Upper lobe of right lung (tissue), 1 donor: Measurements from ENCODE around the gene DNMT1. TPM values are rescaled to one million over a fixed set of nuclear protein-coding genes. Genes with fewer than 3 reads are reported as not detected.

Source experiments
- ATAC-seq: fragments of 200-7000 bp; cut with Tn5 transposase; one replicate; pipeline ENCODE4 v1.9.1; 2020; ENCODE audit warnings: mild to moderate bottlenecking, moderate library complexity
- DNase-seq: peaks from one replicate; pipeline ENCODE4 v3.0.0-alpha.2; 2020
- H3K27ac ChIP-seq: fragments of 200-600 bp; one replicate; pipeline ENCODE4 v1.8.0; 2022
- H3K27me3 ChIP-seq: fragments of 200-600 bp; one replicate; pipeline ENCODE4 v1.8.0; 2022; ENCODE audit warnings: mild to moderate bottlenecking
- H3K36me3 ChIP-seq: fragments of 200-600 bp; one replicate; pipeline ENCODE4 v1.8.0; 2022
- H3K4me1 ChIP-seq: fragments of 200-600 bp; one replicate; pipeline ENCODE4 v1.8.0; 2022
- H3K4me3 ChIP-seq: fragments of 200-600 bp; one replicate; pipeline ENCODE4 v1.8.0; 2022; ENCODE audit warnings: mild to moderate bottlenecking
- H3K9me3 ChIP-seq: fragments of 200-600 bp; one replicate; pipeline ENCODE4 v1.8.0; 2022
- CTCF ChIP-seq: fragments of 200-600 bp; IDR thresholded peaks from one replicate; pipeline ENCODE4 v1.8.0; 2022; ENCODE audit warnings: antibody characterized with exemption
- intact Hi-C: fragments of 100-400 bp; cut with DNase I; formaldehyde crosslinking; loops from one replicate; pipeline ENCODE4 v1.11.0; 2022
- total RNA-seq: library from RNA; stranded (reverse); fragmentation: NEBNext Ultra II Directional; extraction: Animal tissue kit (Norgen Biotek cat#: 25700); gene quantifications from one replicate; pipeline ENCODE4 v1.2.1, GENCODE V29; 2021
- donor health status: DM: no; HTN: yes; CAD: no; lungs with severe emphysema.

DNMT1 gene
- total RNA-seq, 1 donor from 2014 or later: 72.1 TPM

- ATAC-seq (no peak), DNase-seq (no peak)
- H3K9me3 ChIP-seq: no peaks in the 10 kb centered on the region
- no peak overlapping the region for H3K27ac ChIP-seq
- H3K4me1 ChIP-seq: no peaks in the 10 kb centered on the region
- intact Hi-C loops: no loop called here
- H3K4me3 ChIP-seq: no peak overlapping the region
- no peak for TF ChIP-seq CTCF
- no peaks in the 10 kb centered on the region for H3K27me3 ChIP-seq
- H3K36me3 ChIP-seq: peaks cover 90% of the 10 kb centered on the region
Measured at GRCh38 chr19:10159610-10160009, 35.1 kb downstream of the DNMT1 start.

GRCh38 chr19:10158485-10158884 lies 36.3 kb downstream of the DNMT1 start:
- H3K27ac ChIP-seq: no peak overlapping the region
- no peaks in the 10 kb centered on the region for H3K9me3 ChIP-seq
- no peak for TF ChIP-seq CTCF
- no peak for ATAC-seq
- H3K4me1 ChIP-seq: no peaks in the 10 kb centered on the region
- peaks cover 97% of the 10 kb centered on the region for H3K36me3 ChIP-seq
- intact Hi-C loops: no loop called here
- H3K27me3 ChIP-seq: no peaks in the 10 kb centered on the region
- DNase-seq: no peak
- no peak overlapping the region for H3K4me3 ChIP-seq

- DNase-seq (no peak), ATAC-seq (peak; percentile 12)
- no peak for TF ChIP-seq CTCF
- intact Hi-C loops: no loop called here
- Histone ChIP-seq H3K4me3 (no peak overlapping the region), H3K9me3 (no peaks in the 10 kb centered on the region), H3K27ac (no peak overlapping the region), H3K27me3 (no peaks in the 10 kb centered on the region), H3K4me1 (no peaks in the 10 kb centered on the region), H3K36me3 (peaks cover 97% of the 10 kb centered on the region)
Measured at GRCh38 chr19:10158071-10158470, 36.7 kb downstream of the DNMT1 start.

- Histone ChIP-seq H3K27me3 (no peaks in the 10 kb centered on the region), H3K4me1 (no peaks in the 10 kb centered on the region), H3K27ac (no peak overlapping the region), H3K36me3 (peaks cover 97% of the 10 kb centered on the region), H3K4me3 (no peak overlapping the region), H3K9me3 (no peaks in the 10 kb centered on the region)
- no peak for ATAC-seq
- no peak for TF ChIP-seq CTCF
- intact Hi-C loops: no loop called here
- no peak for DNase-seq
Measured at GRCh38 chr19:10155839-10156238, 38.9 kb downstream of the DNMT1 start.

GRCh38 chr19:10152100-10152499 lies 42.7 kb downstream of the DNMT1 start:
- no peak for TF ChIP-seq CTCF
- ATAC-seq: no peak
- no peak for DNase-seq
- Histone ChIP-seq H3K4me1 (no peaks in the 10 kb centered on the region), H3K4me3 (no peak overlapping the region), H3K9me3 (no peaks in the 10 kb centered on the region), H3K27me3 (no peaks in the 10 kb centered on the region), H3K36me3 (peaks cover 95% of the 10 kb centered on the region), H3K27ac (no peak overlapping the region)
- intact Hi-C loops: no loop called here

GRCh38 chr19:10151521-10151920 lies 43.2 kb downstream of the DNMT1 start:
- no peak for ATAC-seq
- no peak for TF ChIP-seq CTCF
- intact Hi-C loops: no loop called here

More at GRCh38 chr19:10151521-10151920, 43.2 kb downstream of the DNMT1 start:
- no peaks in the 10 kb centered on the region for H3K9me3 ChIP-seq
- H3K27me3 ChIP-seq: no peaks in the 10 kb centered on the region
- no peak overlapping the region for H3K4me3 ChIP-seq
- H3K36me3 ChIP-seq: peaks cover 98% of the 10 kb centered on the region
- no peak for DNase-seq
- no peaks in the 10 kb centered on the region for H3K4me1 ChIP-seq
- no peak overlapping the region for H3K27ac ChIP-seq
